NCI-H2196 (cell line): ENCODE measurements around the gene C11orf24.

Experiments used
- DNase-seq: peaks from one replicate; lab custom pipeline; 2025; ENCODE audit not compliant: unreplicated experiment; lab: John Stamatoyannopoulos, UW

Gene C11orf24

GRCh38 chr11:68271781-68272608 lies at the start of gene C11orf24:
Gene C11orf24, minus strand, starts transcription at chr11:68271973. Its CDS starts 8,206 bp downstream, at chr11:68263767.
- peak; percentile 95 for DNase-seq

GRCh38 chr11:68317147-68317785 lies 45.5 kb upstream of the C11orf24 start:
- no peak for DNase-seq

GRCh38 chr11:68315171-68315920 lies 43.6 kb upstream of the C11orf24 start:
- DNase-seq = no peak

GRCh38 chr11:68314203-68315170 lies 42.7 kb upstream of the C11orf24 start:
- DNase-seq = no peak

GRCh38 chr11:68313574-68314202 lies 41.9 kb upstream of the C11orf24 start:
- no peak for DNase-seq

GRCh38 chr11:68312780-68313573 lies 41.2 kb upstream of the C11orf24 start:
- no peak for DNase-seq

GRCh38 chr11:68312117-68312779 lies 40.5 kb upstream of the C11orf24 start, which contains the start of gene LRP5:
Gene LRP5, plus strand, starts transcription at chr11:68312591. Its CDS starts 124 bp downstream, at chr11:68312715.
- DNase-seq = peak; percentile 47

GRCh38 chr11:68311160-68312116 lies 39.7 kb upstream of the C11orf24 start:
- no peak for DNase-seq

- no peak for DNase-seq
These were observed 37.9 kb upstream of the C11orf24 start for GRCh38 chr11:68309621-68310185.

GRCh38 chr11:68308068-68308467 lies 36.3 kb upstream of the C11orf24 start:
- DNase-seq = no peak

- DNase-seq = no peak
These were observed 34.9 kb upstream of the C11orf24 start for GRCh38 chr11:68306636-68307035.

GRCh38 chr11:68303982-68304780 lies 32.4 kb upstream of the C11orf24 start:
- DNase-seq = no peak

GRCh38 chr11:68303083-68303482 lies 31.3 kb upstream of the C11orf24 start:
- DNase-seq = no peak

- DNase-seq = peak; percentile 49
These were observed 30.9 kb upstream of the C11orf24 start for GRCh38 chr11:68302670-68303069.

- no peak for DNase-seq
These were observed 30.5 kb upstream of the C11orf24 start for GRCh38 chr11:68302256-68302655.

GRCh38 chr11:68300076-68300830 lies 28.5 kb upstream of the C11orf24 start:
- DNase-seq = no peak
